Epithelial cell of proximal tubule (primary cell): Measurements from ENCODE around the gene IGSF9B. TPM values are rescaled to one million over a fixed set of nuclear protein-coding genes. Genes with fewer than 3 reads are reported as not detected.

Experiments used
- DNase-seq: peaks from one replicate; pipeline ENCODE4 v3.0.0-alpha.2; 2011; ENCODE audit warnings: low read depth
- H3K4me3 ChIP-seq: 2 replicates; pipeline ENCODE4 v1.5.1; 2011; ENCODE audit warnings: low read depth, mild to moderate bottlenecking, low read length
- CTCF ChIP-seq: conservative IDR thresholded peaks from 2 replicates; pipeline ENCODE4 v1.5.1; 2012; ENCODE audit warnings: low read depth, mild to moderate bottlenecking, low read length
- total RNA-seq: library from RNA; depleted of rRNA; stranded (reverse); fragments of >200 nt; gene quantifications from 2 replicates; pipeline ENCODE4 v1.2.3, GENCODE V29; 2015

The IGSF9B gene
- total RNA-seq, 1 donor from 2014 or later: 1.0 TPM

DNA sequence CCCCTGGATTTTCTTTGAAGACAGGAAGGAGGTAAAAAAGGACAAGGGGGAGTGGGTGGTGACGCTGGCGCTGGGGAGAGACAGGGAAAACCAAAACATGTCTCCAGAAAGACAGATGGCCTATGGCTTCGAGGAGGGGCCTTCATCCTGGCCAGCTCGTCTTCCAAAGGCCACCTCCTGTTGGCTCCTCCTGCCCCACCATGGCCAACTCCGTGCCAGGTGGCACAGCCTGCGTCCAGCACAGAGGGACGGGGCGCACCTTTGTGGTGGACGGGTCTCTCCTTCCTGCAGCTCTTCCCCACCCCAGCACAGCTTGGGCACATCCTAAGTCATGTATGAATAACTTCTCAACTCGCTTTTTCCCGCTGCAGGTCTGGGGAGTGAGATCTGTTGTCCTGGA is 22.7 kb downstream of the IGSF9B start:
- no peak for TF ChIP-seq CTCF
- H3K4me3 ChIP-seq: no peak overlapping the region
- no peak for DNase-seq

GRCh38 chr11:133931449-133932060 is 25.2 kb downstream of the IGSF9B start:
- no peak overlapping the region for H3K4me3 ChIP-seq
- TF ChIP-seq CTCF: no peak
- DNase-seq: no peak

DNA sequence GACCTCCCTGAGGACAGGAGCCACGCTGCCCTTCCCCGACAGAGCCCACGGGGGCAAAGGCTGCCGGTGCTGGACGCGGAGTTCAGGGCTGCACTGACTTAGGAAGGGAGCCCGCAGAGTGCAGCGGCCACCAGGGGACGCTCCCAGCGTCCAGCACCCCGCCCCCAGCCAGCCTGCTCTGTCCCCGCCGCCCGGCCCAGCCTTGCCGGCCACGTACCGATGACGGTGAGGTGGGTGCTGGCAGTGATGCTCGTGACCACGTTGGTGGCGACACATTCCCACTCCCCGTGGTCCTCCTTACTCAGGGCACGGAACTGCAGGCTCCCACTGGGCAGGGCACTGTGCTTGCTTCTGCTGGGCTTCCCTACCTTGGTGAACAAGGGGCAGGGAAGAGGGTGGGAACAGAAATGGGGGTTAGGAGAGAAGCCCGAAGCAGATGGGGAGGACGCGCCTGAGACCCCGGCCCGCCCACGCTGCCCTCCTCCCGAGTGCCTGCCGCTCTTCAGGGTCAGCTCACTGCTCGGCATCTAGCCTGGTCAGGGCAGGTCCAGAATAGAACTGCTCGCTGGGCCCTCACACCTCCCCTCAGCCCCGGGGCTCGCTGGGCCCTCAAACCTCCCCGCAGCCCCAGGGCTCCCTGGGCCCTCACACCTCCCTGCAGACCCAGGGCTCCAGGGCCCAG is 25.9 kb downstream of the IGSF9B start:
- no peak for DNase-seq
- no peak overlapping the region for H3K4me3 ChIP-seq
- no peak for TF ChIP-seq CTCF

DNA sequence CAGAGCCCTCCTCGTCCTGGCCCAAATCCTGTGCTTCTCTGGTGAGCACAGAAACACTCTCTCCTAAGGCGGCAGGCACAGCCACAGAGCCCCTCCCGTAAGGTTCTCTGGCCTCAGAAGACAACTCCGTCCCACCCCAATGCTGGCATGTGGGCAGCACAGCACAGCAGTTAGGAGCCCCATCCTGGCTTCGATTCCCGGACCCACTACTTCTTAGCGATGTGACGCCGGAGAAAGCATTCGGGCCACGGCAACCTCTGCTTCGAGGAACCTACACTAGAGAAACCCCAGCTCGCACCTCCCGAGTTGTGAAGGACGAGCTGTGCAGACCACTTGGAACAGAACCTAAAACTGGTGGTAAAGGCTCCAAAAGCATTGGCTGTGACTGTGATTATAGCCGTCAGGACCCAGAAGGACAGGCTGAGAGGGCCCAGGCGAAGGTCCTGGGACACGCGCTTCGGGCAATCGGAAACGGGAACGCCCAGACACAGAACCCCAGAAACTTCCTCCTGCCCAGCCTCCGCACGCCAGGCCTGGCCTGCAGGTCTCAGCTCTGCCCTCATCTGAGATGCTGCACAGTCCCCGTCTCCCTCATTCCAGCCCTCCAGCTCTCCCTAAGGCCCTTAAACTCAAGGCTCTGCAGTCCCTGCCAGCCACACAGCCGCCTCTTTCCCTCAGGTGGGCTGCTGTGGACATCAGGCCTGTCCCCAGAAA is 26.6 kb downstream of the IGSF9B start:
- no peak for TF ChIP-seq CTCF
- DNase-seq: no peak
- no peak overlapping the region for H3K4me3 ChIP-seq

DNA sequence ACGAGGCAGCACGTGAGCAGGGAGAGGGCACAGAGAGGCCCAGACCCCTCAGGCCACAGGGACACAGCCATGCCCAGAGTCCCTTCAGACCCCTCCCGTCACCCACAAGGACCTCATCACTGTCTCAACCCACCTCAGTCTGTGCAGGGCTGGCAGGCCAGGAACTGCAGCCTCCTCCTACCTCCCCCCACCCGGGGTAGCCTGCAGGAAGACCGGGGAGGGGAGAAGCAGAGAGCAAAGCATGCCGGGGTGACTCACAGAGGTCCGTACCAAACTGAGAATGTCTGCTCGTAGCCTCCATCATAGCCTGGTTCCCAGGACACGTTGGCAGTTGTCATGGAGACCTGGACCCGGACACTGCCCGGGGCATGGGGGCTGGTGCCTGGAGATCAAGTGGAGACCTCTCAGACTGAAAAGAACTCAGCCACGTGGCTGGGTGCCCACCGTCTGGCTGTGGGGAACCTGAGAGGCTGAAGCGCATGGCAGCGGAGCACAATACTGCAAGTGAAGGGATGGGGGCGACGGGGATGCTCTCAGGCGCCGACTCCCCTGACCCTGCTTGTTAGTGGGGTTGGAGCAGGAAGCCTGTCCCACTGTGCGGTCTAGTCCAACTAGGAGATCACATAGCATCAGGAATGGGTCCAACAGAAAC is 27.2 kb downstream of the IGSF9B start:
- no peak for TF ChIP-seq CTCF
- no peak overlapping the region for H3K4me3 ChIP-seq
- DNase-seq: no peak

DNA sequence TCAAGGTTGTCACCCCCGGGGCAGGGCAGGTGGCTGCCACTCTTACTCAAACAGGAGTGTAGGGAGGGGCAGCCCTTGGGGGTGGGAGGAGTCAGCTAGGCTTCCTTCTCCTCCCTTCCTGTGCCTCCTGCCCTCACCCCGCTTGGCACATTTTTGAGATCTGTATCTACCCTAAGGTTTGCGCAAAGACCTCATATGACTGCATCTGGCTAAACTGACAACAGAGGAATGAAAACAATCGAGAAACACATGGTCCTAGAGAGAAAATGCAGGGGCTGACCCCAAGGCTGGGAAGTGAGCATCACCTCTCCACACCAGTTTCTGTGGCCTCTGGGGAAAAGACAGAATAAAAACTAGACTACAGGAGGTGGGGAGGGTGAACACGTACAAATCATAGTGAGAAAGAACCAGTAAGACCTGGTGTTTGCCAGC is 28.1 kb downstream of the IGSF9B start:
- H3K4me3 ChIP-seq: no peak overlapping the region
- no peak for TF ChIP-seq CTCF
- DNase-seq: no peak
